WTC11 (cell line): ENCODE results near the gene GZMB. TPM values are rescaled to one million over a fixed set of nuclear protein-coding genes. Genes with fewer than 3 reads are reported as not detected.

ENCODE experiments used
- ATAC-seq: fragments of 200-7000 bp; cut with Tn5 transposase; 2 replicates; pipeline ENCODE4 v1.10.0; 2021; ENCODE audit warnings: mild to moderate bottlenecking, moderate library complexity
- CTCF ChIA-PET: fragments of 300-600 bp; sonication (Branson Sonifier 250); formaldehyde crosslinking; loops from one replicate; lab custom pipeline; 2021; ENCODE audit warnings: antibody characterized with exemption; lab: Charles Lee
- POLR2A ChIA-PET: fragments of 350-600 bp; sonication (Branson Sonifier 250); formaldehyde crosslinking; loops from one replicate; lab custom pipeline; 2021; ENCODE audit warnings: antibody characterized with exemption; lab: Charles Lee
- DNase-seq: peaks from one replicate; pipeline ENCODE4 v3.0.0; 2021; ENCODE audit warnings: low spot score
- H3K27ac Mint-ChIP-seq: 2 replicates; pipeline ENCODE4 v1.8.0; 2021; ENCODE audit warnings: mixed read lengths
- H3K27me3 Mint-ChIP-seq: 2 replicates; pipeline ENCODE4 v1.8.0; 2021; ENCODE audit warnings: low read depth, mild to moderate bottlenecking, moderate library complexity, mixed read lengths
- H3K36me3 Mint-ChIP-seq: 2 replicates; pipeline ENCODE4 v1.8.0; 2021; ENCODE audit warnings: mixed read lengths
- H3K4me1 Mint-ChIP-seq: 2 replicates; pipeline ENCODE4 v1.8.0; 2022; ENCODE audit warnings: mixed read lengths
- H3K4me3 Mint-ChIP-seq: 2 replicates; pipeline ENCODE4 v1.8.0; 2021; ENCODE audit warnings: mild to moderate bottlenecking, moderate library complexity, mixed read lengths
- H3K9me3 Mint-ChIP-seq: 2 replicates; pipeline ENCODE4 v1.8.0; 2021; ENCODE audit warnings: mixed read lengths
- CREB1 ChIP-seq: sonication (generic); formaldehyde crosslinking; IDR thresholded peaks from 2 replicates; pipeline ENCODE4 v1.8.0; 2023; ENCODE audit warnings: mild to moderate bottlenecking, missing genetic modification reagents
- CREM ChIP-seq: sonication (generic); formaldehyde crosslinking; IDR thresholded peaks from 2 replicates; pipeline ENCODE4 v1.8.1; 2022; ENCODE audit warnings: mild to moderate bottlenecking, missing genetic modification reagents, moderate library complexity
- GRHL2 ChIP-seq: fragments of 250-450 bp; sonication (Bioruptor Pico); IDR thresholded peaks from 2 replicates; pipeline ENCODE4 v1.8.0; 2022; ENCODE audit warnings: mild to moderate bottlenecking, moderate library complexity; ENCODE audit not compliant: insufficient replicate concordance, severe bottlenecking
- GTF2I ChIP-seq: fragments of 250-450 bp; sonication (Bioruptor Pico); conservative IDR thresholded peaks from 2 replicates; pipeline ENCODE4 v1.4.0; 2021; ENCODE audit warnings: mild to moderate bottlenecking
- NFYB ChIP-seq: sonication (generic); formaldehyde crosslinking; conservative IDR thresholded peaks from 2 replicates; pipeline ENCODE4 v1.8.0; 2022; ENCODE audit warnings: low read depth, missing genetic modification reagents
- RELA ChIP-seq: sonication (generic); formaldehyde crosslinking; IDR thresholded peaks from 2 replicates; pipeline ENCODE4 v1.8.1; 2022; ENCODE audit warnings: missing genetic modification reagents, mild to moderate bottlenecking, borderline replicate concordance
- ZBTB21 ChIP-seq: sonication (generic); formaldehyde crosslinking; IDR thresholded peaks from 2 replicates; pipeline ENCODE4 v1.8.1; 2023; ENCODE audit warnings: mild to moderate bottlenecking, missing genetic modification reagents, borderline replicate concordance
- ZNF416 ChIP-seq: fragments of 250-450 bp; sonication (Bioruptor Pico); IDR thresholded peaks from 2 replicates; pipeline ENCODE4 v1.9.0; 2021; ENCODE audit warnings: mild to moderate bottlenecking, inconsistent platforms
- total RNA-seq: library from RNA; stranded (reverse); gene quantifications from 3 replicates; pipeline ENCODE4 v1.2.3, GENCODE V29; 2021
- TF ChIP-seq, protein P1 (sequence below): sonication (generic); formaldehyde crosslinking; IDR thresholded peaks from 2 replicates; pipeline ENCODE4 v1.8.1; 2023; ENCODE audit warnings: mild to moderate bottlenecking, missing genetic modification reagents, borderline replicate concordance
- TF ChIP-seq, protein P2 (sequence below): sonication (generic); formaldehyde crosslinking; IDR thresholded peaks from 2 replicates; pipeline ENCODE4 v1.8.0; 2023; ENCODE audit warnings: missing genetic modification reagents
- TF ChIP-seq, protein P3 (sequence below): fragments of 200-600 bp; IDR thresholded peaks from 2 replicates; pipeline ENCODE4 v1.8.0; 2022; ENCODE audit warnings: antibody characterized with exemption
- TF ChIP-seq, protein P4 (sequence below): fragments of 250-450 bp; sonication (Bioruptor Pico); IDR thresholded peaks from 2 replicates; pipeline ENCODE4 v1.9.0; 2021; ENCODE audit warnings: mild to moderate bottlenecking, borderline replicate concordance
- TF ChIP-seq, protein P5 (sequence below): sonication (generic); formaldehyde crosslinking; IDR thresholded peaks from 2 replicates; pipeline ENCODE4 v1.8.1; 2023; ENCODE audit warnings: mild to moderate bottlenecking, missing genetic modification reagents, moderate library complexity
- TF ChIP-seq, protein P6 (sequence below): sonication (generic); formaldehyde crosslinking; IDR thresholded peaks from 2 replicates; pipeline ENCODE4 v1.8.0; 2022; ENCODE audit warnings: mild to moderate bottlenecking, missing genetic modification reagents
- TF ChIP-seq, protein P7 (sequence below): fragments of 250-450 bp; sonication (Bioruptor Pico); IDR thresholded peaks from 2 replicates; pipeline ENCODE4 v2.1.2; 2022; ENCODE audit warnings: mild to moderate bottlenecking, moderate library complexity
- TF ChIP-seq, protein P8 (sequence below): sonication (generic); formaldehyde crosslinking; IDR thresholded peaks from 2 replicates; pipeline ENCODE4 v1.8.1; 2022; ENCODE audit warnings: mild to moderate bottlenecking, missing genetic modification reagents, moderate library complexity, borderline replicate concordance
- TF ChIP-seq, protein P9 (sequence below): fragments of 250-450 bp; sonication (Bioruptor Pico); IDR thresholded peaks from 2 replicates; pipeline ENCODE4 v1.9.0; 2021; ENCODE audit warnings: moderate library complexity, mild to moderate bottlenecking, inconsistent platforms, borderline replicate concordance

The GZMB gene
- total RNA-seq, 1 experiment from 2014 or later: 0.68 TPM

DNA sequence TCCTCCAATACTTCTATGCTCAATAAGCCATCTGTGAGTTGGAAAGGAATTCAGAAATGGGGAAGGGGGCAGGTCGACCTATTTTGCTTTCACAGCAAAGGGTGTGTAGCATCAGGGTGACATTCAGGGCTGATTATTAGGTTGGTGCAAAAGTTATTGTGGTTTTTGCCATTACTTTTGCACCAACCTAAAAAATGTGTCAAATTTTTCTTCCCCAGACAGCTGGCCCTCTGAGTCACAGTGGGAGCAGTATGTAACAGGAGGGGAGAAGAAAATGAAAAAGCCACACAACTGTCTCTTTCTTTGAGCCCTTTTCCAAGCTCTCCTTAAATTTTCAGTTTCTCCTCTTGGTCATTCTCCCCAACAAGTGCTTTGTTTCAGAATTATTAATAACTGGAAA, 47.1 kb upstream of the GZMB start:
- Mint-ChIP-seq H3K27ac (no peak overlapping the region), H3K4me3 (no peak overlapping the region)
- POLR2A ChIA-PET: no interaction called here
- TF ChIP-seq ZNF416 (CRISPR knock-in tag): no peak
- no peak for TF ChIP-seq GRHL2
- TF ChIP-seq, protein P1, sequence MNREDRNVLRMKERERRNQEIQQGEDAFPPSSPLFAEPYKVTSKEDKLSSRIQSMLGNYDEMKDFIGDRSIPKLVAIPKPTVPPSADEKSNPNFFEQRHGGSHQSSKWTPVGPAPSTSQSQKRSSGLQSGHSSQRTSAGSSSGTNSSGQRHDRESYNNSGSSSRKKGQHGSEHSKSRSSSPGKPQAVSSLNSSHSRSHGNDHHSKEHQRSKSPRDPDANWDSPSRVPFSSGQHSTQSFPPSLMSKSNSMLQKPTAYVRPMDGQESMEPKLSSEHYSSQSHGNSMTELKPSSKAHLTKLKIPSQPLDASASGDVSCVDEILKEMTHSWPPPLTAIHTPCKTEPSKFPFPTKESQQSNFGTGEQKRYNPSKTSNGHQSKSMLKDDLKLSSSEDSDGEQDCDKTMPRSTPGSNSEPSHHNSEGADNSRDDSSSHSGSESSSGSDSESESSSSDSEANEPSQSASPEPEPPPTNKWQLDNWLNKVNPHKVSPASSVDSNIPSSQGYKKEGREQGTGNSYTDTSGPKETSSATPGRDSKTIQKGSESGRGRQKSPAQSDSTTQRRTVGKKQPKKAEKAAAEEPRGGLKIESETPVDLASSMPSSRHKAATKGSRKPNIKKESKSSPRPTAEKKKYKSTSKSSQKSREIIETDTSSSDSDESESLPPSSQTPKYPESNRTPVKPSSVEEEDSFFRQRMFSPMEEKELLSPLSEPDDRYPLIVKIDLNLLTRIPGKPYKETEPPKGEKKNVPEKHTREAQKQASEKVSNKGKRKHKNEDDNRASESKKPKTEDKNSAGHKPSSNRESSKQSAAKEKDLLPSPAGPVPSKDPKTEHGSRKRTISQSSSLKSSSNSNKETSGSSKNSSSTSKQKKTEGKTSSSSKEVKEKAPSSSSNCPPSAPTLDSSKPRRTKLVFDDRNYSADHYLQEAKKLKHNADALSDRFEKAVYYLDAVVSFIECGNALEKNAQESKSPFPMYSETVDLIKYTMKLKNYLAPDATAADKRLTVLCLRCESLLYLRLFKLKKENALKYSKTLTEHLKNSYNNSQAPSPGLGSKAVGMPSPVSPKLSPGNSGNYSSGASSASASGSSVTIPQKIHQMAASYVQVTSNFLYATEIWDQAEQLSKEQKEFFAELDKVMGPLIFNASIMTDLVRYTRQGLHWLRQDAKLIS (CRISPR knock-in tag): no peak
- no peak for TF ChIP-seq CREB1 (CRISPR knock-in tag)
- no peak for TF ChIP-seq CREM
- TF ChIP-seq RELA (CRISPR knock-in tag): no peak
- no peak for TF ChIP-seq ZBTB21 (CRISPR knock-in tag)
- TF ChIP-seq, protein P2, sequence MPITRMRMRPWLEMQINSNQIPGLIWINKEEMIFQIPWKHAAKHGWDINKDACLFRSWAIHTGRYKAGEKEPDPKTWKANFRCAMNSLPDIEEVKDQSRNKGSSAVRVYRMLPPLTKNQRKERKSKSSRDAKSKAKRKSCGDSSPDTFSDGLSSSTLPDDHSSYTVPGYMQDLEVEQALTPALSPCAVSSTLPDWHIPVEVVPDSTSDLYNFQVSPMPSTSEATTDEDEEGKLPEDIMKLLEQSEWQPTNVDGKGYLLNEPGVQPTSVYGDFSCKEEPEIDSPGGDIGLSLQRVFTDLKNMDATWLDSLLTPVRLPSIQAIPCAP (CRISPR knock-in tag): no peak
- TF ChIP-seq, protein P3, sequence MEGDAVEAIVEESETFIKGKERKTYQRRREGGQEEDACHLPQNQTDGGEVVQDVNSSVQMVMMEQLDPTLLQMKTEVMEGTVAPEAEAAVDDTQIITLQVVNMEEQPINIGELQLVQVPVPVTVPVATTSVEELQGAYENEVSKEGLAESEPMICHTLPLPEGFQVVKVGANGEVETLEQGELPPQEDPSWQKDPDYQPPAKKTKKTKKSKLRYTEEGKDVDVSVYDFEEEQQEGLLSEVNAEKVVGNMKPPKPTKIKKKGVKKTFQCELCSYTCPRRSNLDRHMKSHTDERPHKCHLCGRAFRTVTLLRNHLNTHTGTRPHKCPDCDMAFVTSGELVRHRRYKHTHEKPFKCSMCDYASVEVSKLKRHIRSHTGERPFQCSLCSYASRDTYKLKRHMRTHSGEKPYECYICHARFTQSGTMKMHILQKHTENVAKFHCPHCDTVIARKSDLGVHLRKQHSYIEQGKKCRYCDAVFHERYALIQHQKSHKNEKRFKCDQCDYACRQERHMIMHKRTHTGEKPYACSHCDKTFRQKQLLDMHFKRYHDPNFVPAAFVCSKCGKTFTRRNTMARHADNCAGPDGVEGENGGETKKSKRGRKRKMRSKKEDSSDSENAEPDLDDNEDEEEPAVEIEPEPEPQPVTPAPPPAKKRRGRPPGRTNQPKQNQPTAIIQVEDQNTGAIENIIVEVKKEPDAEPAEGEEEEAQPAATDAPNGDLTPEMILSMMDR: no peak
- TF ChIP-seq, protein P4, sequence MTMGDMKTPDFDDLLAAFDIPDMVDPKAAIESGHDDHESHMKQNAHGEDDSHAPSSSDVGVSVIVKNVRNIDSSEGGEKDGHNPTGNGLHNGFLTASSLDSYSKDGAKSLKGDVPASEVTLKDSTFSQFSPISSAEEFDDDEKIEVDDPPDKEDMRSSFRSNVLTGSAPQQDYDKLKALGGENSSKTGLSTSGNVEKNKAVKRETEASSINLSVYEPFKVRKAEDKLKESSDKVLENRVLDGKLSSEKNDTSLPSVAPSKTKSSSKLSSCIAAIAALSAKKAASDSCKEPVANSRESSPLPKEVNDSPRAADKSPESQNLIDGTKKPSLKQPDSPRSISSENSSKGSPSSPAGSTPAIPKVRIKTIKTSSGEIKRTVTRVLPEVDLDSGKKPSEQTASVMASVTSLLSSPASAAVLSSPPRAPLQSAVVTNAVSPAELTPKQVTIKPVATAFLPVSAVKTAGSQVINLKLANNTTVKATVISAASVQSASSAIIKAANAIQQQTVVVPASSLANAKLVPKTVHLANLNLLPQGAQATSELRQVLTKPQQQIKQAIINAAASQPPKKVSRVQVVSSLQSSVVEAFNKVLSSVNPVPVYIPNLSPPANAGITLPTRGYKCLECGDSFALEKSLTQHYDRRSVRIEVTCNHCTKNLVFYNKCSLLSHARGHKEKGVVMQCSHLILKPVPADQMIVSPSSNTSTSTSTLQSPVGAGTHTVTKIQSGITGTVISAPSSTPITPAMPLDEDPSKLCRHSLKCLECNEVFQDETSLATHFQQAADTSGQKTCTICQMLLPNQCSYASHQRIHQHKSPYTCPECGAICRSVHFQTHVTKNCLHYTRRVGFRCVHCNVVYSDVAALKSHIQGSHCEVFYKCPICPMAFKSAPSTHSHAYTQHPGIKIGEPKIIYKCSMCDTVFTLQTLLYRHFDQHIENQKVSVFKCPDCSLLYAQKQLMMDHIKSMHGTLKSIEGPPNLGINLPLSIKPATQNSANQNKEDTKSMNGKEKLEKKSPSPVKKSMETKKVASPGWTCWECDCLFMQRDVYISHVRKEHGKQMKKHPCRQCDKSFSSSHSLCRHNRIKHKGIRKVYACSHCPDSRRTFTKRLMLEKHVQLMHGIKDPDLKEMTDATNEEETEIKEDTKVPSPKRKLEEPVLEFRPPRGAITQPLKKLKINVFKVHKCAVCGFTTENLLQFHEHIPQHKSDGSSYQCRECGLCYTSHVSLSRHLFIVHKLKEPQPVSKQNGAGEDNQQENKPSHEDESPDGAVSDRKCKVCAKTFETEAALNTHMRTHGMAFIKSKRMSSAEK (CRISPR knock-in tag): no peak
- TF ChIP-seq, protein P5, sequence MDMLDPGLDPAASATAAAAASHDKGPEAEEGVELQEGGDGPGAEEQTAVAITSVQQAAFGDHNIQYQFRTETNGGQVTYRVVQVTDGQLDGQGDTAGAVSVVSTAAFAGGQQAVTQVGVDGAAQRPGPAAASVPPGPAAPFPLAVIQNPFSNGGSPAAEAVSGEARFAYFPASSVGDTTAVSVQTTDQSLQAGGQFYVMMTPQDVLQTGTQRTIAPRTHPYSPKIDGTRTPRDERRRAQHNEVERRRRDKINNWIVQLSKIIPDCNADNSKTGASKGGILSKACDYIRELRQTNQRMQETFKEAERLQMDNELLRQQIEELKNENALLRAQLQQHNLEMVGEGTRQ (CRISPR knock-in tag): no peak
- TF ChIP-seq, protein P6, sequence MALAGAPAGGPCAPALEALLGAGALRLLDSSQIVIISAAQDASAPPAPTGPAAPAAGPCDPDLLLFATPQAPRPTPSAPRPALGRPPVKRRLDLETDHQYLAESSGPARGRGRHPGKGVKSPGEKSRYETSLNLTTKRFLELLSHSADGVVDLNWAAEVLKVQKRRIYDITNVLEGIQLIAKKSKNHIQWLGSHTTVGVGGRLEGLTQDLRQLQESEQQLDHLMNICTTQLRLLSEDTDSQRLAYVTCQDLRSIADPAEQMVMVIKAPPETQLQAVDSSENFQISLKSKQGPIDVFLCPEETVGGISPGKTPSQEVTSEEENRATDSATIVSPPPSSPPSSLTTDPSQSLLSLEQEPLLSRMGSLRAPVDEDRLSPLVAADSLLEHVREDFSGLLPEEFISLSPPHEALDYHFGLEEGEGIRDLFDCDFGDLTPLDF (CRISPR knock-in tag): no peak
- TF ChIP-seq, protein P7, sequence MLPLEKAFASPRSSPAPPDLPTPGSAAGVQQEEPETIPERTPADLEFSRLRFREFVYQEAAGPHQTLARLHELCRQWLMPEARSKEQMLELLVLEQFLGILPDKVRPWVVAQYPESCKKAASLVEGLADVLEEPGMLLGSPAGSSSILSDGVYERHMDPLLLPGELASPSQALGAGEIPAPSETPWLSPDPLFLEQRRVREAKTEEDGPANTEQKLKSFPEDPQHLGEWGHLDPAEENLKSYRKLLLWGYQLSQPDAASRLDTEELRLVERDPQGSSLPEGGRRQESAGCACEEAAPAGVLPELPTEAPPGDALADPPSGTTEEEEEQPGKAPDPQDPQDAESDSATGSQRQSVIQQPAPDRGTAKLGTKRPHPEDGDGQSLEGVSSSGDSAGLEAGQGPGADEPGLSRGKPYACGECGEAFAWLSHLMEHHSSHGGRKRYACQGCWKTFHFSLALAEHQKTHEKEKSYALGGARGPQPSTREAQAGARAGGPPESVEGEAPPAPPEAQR (CRISPR knock-in tag): no peak
- TF ChIP-seq, protein P8, sequence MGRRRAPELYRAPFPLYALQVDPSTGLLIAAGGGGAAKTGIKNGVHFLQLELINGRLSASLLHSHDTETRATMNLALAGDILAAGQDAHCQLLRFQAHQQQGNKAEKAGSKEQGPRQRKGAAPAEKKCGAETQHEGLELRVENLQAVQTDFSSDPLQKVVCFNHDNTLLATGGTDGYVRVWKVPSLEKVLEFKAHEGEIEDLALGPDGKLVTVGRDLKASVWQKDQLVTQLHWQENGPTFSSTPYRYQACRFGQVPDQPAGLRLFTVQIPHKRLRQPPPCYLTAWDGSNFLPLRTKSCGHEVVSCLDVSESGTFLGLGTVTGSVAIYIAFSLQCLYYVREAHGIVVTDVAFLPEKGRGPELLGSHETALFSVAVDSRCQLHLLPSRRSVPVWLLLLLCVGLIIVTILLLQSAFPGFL: no peak
- no peak for TF ChIP-seq GTF2I
- TF ChIP-seq, protein P9, sequence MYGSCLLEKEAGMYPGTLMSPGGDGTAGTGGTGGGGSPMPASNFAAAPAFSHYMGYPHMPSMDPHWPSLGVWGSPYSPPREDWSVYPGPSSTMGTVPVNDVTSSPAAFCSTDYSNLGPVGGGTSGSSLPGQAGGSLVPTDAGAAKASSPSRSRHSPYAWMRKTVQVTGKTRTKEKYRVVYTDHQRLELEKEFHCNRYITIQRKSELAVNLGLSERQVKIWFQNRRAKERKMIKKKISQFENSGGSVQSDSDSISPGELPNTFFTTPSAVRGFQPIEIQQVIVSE (CRISPR knock-in tag): no peak
- no peak for TF ChIP-seq NFYB (CRISPR knock-in tag)
- TF ChIP-seq, all 79 proteins: peak for 0
- peaks cover 3% of the 10 kb centered on the region for H3K4me1 Mint-ChIP-seq
- no peaks in the 10 kb centered on the region for H3K36me3 Mint-ChIP-seq
- peaks cover 23% of the 10 kb centered on the region for H3K27me3 Mint-ChIP-seq
- CTCF ChIA-PET: interaction anchor here (0.9 to 2.1 kb wide), 2 partner anchors 9 to 30 kb away, joined by 5 to 10 read pairs; no protein-coding TSS in a partner anchor
- no peak for ATAC-seq
- no peak for DNase-seq
- no peaks in the 10 kb centered on the region for H3K9me3 Mint-ChIP-seq
